NCI-H345 treated with DMSO at 0.1 percent for 48 hours (cell line): ENCODE results near the gene MRPL43.
"Not testable (repeated sequence)": the region's sequence is repeated elsewhere in the genome, so short reads cannot be mapped to it uniquely, and the experiment has no call there.

ENCODE experiments used
- DNase-seq: peaks from one replicate; lab custom pipeline; 2025; ENCODE audit not compliant: unreplicated experiment; lab: John Stamatoyannopoulos, UW

MRPL43 gene

GRCh38 chr10:100984672-100985177, 2.6 kb downstream of the MRPL43 start:
- DNase-seq, result no peak

GRCh38 chr10:100983868-100984671, 3.2 kb downstream of the MRPL43 start:
- no peak for DNase-seq

- no peak for DNase-seq
Measured at GRCh38 chr10:100982916-100983830, 4.1 kb downstream of the MRPL43 start.

GRCh38 chr10:100981178-100981772, 6.0 kb downstream of the MRPL43 start:
- DNase-seq, result no peak

GRCh38 chr10:100980711-100981110, 6.6 kb downstream of the MRPL43 start:
- DNase-seq, result no peak

GRCh38 chr10:100980311-100980710, 7.0 kb downstream of the MRPL43 start:
- DNase-seq, result no peak

GRCh38 chr10:100979791-100980272, 7.5 kb downstream of the MRPL43 start:
- no peak for DNase-seq

- no peak for DNase-seq
Measured at GRCh38 chr10:100978901-100979195, 8.4 kb downstream of the MRPL43 start.

GRCh38 chr10:100978121-100978900, 9.0 kb downstream of the MRPL43 start:
- DNase-seq, result no peak

GRCh38 chr10:100977436-100977835, 9.9 kb downstream of the MRPL43 start:
- DNase-seq, result no peak

- DNase-seq, result no peak
Measured at GRCh38 chr10:100976906-100977305, 10.4 kb downstream of the MRPL43 start.

- not testable (repeated sequence) for DNase-seq
Measured at GRCh38 chr10:100975397-100975796, 11.9 kb downstream of the MRPL43 start.

GRCh38 chr10:100972904-100973535, 14.3 kb downstream of the MRPL43 start:
- no peak for DNase-seq

GRCh38 chr10:100972115-100972903, 15.0 kb downstream of the MRPL43 start:
- DNase-seq, result no peak

GRCh38 chr10:100970914-100971811, 16.1 kb downstream of the MRPL43 start:
- DNase-seq, result no peak

- no peak for DNase-seq
Measured at GRCh38 chr10:100970076-100970913, 17.0 kb downstream of the MRPL43 start.
